DMS153 treated with DMSO at 0.1 percent for 48 hours (cell line): ENCODE measurements around the gene SOWAHA.
"Not testable (repeated sequence)": the region's sequence is repeated elsewhere in the genome, so short reads cannot be mapped to it uniquely, and the experiment has no call there.

Experiments
- DNase-seq: peaks from one replicate; lab custom pipeline; 2025; ENCODE audit not compliant: unreplicated experiment; lab: John Stamatoyannopoulos, UW

SOWAHA gene

DNA sequence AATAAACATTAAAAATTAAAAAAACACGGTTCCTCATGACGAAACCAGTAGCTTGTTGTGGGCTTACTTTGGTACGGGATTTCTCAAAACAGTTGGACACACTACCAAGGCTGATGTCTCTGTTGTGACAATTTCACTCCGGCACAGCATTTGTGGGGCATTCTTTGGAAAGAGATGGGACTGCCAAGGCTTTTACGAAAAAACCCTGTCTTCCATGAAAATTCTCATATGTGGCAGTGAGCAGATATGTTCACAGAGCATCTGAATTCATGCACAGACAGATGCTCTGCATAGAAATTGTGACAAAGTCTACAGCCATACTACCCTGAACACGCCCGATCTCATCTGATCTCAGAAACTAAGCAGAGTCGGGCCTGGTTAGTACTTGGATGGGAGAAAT, 35.2 kb downstream of the SOWAHA start:
- DNase-seq: no peak

DNA sequence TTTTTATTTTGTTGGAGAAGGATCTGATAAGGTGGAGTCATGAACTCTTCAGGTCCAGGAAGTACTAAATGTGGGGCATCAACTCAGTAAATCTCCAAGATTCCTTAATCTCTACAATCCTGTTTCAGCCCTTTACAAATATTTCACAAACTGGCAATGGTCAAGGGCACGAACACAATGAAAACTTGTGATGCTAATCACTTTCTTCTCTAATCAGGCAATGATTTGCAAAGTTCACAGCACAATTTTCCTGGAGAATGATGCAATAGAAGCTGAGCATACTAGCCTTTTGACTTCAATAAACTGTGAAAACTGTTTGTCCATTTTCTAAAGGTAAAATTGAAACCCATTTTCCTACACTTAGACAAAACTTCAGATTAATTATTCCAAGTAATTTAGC, 36.2 kb downstream of the SOWAHA start:
- no peak for DNase-seq

DNA sequence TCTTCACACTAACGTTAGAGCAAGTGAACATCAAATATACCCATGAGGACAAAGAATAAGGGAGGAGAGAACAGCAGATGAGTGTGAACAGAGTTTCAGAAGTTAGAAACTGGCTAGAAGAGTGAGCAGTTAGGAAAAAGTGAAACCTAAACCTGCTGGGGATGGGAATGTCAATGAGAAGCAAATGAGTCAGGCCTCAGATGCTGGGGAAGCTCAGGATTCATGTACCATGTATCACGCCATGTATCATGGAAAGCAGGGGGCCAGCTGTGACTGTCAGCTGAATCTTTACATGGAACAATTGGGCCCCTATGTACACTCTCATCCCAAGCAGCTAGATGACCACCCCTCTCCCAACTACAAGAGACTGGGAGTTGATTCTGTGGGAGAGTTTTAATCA, 37.0 kb downstream of the SOWAHA start:
- DNase-seq: no peak

DNA sequence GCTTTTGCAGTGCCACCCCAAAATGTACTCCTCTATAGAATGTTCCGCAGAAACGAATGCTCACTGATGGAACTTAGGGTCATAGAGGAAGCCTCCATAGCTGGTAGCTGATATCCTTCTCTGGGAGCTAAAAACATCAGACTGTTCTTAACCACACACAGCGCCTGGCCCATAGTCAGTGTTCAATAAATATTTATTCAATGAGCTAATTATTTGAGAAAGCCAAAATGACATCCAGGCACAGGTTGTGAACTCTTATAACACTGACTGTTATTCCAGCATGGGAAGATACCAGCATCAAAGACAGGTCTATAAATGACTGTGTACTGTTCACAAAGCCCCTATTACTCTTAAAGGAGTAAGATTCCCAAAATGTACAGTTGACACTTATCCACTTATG, 40.2 kb downstream of the SOWAHA start:
- DNase-seq: no peak

DNA sequence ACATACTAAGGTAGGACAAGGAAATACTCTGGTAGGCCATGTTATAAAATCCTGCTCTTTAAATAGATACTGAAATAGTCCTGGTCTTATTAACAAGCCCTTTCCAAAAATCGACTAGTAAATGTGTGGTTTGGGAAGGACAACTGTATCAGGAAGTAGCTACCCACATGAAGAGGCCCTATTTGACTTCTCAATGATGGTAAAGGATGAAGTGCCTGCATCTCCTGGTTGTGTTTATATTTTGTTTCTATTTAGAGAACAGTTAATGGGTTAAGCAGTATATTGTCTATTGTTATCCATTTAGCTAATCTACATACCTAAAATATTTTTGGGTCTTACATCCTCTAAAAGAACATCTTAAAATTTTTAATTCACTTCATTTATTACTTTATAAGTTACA, 40.7 kb downstream of the SOWAHA start:
- no peak for DNase-seq

DNA sequence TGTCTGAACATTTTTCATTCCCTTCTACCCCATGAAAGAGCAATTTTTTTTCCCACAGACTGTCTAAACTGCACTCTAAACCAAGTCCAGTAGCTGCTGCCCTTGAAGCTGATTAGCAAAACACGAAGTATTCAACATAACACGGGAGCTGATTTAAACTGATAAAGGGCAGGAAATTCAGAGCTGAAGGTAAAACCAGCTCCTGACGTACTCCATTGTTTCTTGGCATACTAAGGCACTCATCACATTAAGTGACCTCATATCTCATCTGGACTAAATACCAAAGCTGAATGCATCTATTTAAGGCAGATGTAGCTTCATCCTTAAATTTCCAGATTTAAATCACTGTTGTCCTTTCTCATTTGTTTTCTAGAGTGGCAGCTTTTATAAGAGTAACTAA, 41.2 kb downstream of the SOWAHA start:
- DNase-seq: no peak

DNA sequence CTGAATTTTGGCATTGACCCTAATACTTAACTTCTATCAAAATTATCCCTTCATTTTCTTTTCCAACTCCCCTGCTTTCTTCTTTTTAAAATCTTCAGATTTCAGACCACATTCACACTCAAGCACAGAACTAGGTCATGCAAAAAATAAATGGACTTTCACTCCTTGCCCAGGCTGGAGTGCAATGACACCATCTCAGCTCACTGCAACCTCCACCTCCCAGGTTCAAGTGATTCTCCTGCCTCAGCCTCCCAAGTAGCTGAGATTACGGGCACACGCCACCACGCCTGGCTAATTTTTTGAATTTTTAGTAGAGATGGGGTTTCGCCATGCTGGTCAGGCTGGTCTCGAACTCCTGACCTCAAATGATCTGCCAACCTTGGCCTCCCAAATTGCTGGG, 41.9 kb downstream of the SOWAHA start:
- not testable (repeated sequence) for DNase-seq

DNA sequence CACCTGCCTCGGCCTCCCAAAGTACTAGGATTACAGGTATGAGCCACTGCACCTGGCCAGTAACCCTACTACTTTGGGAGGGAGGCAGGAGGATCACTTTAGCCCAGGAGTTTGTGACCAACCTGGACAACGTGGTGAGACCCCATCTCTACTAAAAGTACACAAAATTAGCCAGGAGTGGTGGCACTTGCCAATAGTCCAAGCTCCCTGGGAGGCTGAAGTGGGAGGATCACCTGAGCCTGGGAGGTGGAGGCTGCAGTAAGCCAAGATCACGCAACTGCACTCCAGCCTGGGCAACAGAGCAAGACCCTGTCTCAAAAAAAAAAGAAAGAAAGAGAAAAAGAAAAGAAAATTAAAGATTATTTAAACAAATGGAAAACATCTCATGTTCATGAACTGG, 42.9 kb downstream of the SOWAHA start:
- DNase-seq: no peak

DNA sequence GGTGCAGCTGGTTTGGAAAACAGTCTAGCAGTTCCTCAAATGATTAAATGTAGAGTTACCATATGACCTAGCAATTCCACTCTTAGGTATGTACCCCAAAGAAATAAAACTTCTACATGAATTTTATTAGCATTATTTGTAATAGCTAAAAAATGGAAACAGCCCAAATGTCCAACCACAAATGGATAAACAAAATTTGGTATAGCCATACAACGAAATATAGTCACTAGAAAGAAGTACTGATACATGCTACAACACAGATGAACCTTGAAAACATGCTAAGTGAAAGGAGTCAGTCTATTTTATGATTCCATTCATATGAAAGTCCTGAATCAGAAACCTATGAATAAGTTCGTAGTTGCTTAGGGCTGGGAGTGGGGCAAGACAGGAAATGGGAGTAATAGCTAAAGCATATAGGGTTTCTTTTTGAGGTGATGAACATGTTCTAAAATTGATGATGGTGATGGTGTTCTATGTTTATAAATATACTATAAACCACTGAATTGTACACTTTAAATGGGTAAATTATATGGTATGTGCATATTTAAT, 46.9 kb downstream of the SOWAHA start:
- no peak for DNase-seq

DNA sequence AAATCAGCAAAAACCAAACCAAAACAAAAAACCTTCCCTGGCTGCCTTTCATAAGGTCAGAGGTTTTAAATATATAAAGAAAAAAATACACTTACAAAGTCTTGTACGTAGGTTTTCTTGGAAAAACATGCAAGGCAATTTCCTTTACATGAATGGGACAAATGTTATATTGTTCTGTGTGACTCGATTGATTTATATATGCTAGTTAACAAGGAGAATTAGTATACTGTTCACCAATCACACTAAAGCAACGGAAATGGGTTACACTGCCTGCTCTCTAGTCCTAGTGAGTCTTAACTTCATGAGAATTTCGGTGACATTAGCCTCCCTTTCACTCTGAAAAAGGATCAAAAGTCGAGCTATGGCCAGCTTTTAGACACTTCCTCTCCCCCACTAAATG, 47.6 kb downstream of the SOWAHA start:
- no peak for DNase-seq

DNA sequence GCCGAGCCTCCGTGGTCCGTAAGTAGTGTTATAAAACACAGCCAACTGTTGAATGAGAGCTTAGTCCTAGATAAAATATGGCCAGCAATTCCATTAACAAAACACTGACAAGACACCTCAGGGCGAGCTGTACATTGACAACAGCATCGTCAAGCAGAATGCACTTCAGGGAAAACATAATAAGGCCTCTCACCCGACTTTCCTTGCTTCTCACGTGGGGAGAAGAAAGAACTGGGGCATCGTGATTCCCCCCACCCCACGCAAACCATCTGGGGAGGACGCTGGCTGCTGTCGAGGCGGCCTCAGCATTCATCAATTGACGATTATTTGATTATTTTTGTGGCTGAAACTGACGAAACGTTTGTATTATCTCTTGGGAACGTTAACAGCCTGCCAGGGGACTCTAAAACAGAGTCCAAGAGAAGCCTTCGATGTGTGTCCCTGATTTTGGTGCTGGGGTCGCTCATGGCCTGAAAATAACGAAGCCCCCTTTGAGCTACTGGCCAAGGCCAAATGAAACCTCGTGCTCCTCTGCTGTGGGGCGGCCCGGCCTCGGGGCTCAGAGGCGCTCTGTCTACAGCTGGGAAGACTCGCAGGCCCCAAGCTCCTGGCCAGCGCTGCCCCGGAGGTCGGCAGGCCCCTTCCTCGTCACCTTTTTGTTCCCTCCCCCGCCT, 52.7 kb downstream of the SOWAHA start:
- DNase-seq: no peak
